Bronchial epithelial cell (primary cell): ENCODE data around the gene CBFA2T3. TPM values are rescaled to one million over a fixed set of nuclear protein-coding genes. Genes with fewer than 3 reads are reported as not detected.

Experiments
- DNase-seq: peaks from one replicate; pipeline ENCODE4 v3.0.0-alpha.2; 2010; ENCODE audit warnings: low read depth
- FAIRE-seq: peaks from 2 replicates; lab custom pipeline; 2011; peaks lifted over from hg19 to GRCh38; lab: Jason Lieb, UNC
- H3K27me3 ChIP-seq: 2 replicates; pipeline ENCODE4 v1.5.1; 2011; ENCODE audit warnings: low read length; ENCODE audit not compliant: control insufficient read depth, insufficient read depth
- H3K36me3 ChIP-seq: 2 replicates; pipeline ENCODE4 v1.5.1; 2011; ENCODE audit warnings: low read length; ENCODE audit not compliant: control insufficient read depth, insufficient read depth
- H3K4me3 ChIP-seq: 2 replicates; pipeline ENCODE4 v1.5.1; 2011; ENCODE audit warnings: mild to moderate bottlenecking, low read depth, low read length, control low read depth
- total RNA-seq: library from RNA; depleted of rRNA; stranded (reverse); fragments of >200 nt; gene quantifications from 2 replicates; pipeline ENCODE4 v1.2.1, GENCODE V29; 2014
- TF ChIP-seq, protein P1 (sequence below): IDR thresholded peaks from 2 replicates; pipeline ENCODE4 v1.5.1; 2011; ENCODE audit warnings: mild to moderate bottlenecking, moderate library complexity, low read length, control low read depth, inconsistent platforms; ENCODE audit not compliant: insufficient read depth, severe bottlenecking

CBFA2T3 gene
- total RNA-seq, 1 donor from 2014 or later, result 0.26 TPM

DNA sequence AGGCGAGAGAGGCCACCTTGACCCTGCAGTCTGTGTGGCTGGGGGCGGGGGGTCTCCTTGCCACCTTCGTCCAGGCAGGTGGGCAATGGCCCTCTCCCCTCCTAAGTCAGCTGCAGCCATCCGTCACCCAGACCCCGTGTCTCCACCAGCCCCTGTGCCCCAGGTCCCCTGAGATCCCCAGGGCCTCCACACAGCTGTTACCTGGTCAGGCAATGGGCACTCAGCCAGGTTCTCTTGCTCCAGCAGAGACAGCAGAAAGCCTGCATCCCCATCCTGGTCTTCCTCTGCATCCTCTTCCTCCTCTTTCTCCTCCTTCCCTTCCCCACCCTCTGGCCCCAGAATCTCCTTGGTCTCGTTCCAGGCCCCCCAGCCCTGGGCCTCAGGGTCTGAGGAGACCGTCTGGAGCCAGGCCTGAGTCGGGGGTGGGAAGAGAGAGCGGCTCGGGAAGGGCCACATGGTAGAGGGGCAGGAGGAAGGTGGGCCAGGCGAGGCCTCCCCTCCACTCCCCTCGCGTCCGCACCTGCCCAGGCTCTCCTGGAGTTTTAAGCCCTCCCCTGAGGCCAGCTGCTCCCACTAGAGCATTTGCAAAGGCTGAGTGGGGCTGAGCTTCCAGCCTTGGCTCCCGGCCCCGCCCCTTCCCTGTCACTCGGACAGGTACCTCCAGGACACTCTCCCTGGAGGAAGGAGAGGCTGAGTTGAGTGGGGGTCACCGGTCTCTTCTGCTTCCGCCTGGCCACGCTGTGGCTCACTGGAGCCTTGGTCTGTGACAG, 110.7 kb downstream of the CBFA2T3 start, which contains the start of gene PABPN1L:
PABPN1L (minus strand) TSS at position 510 of the 770 bp plus-strand sequence; CDS start at position 456, 54 bp downstream.
- H3K36me3 ChIP-seq, result peaks cover 2% of the 10 kb centered on the region
- DNase-seq (no peak), FAIRE-seq (no peak)
- TF ChIP-seq, protein P1, sequence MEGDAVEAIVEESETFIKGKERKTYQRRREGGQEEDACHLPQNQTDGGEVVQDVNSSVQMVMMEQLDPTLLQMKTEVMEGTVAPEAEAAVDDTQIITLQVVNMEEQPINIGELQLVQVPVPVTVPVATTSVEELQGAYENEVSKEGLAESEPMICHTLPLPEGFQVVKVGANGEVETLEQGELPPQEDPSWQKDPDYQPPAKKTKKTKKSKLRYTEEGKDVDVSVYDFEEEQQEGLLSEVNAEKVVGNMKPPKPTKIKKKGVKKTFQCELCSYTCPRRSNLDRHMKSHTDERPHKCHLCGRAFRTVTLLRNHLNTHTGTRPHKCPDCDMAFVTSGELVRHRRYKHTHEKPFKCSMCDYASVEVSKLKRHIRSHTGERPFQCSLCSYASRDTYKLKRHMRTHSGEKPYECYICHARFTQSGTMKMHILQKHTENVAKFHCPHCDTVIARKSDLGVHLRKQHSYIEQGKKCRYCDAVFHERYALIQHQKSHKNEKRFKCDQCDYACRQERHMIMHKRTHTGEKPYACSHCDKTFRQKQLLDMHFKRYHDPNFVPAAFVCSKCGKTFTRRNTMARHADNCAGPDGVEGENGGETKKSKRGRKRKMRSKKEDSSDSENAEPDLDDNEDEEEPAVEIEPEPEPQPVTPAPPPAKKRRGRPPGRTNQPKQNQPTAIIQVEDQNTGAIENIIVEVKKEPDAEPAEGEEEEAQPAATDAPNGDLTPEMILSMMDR, result no peak
- no peak within 1 kb of the TSS for H3K4me3 ChIP-seq
- peaks cover 3% of the 10 kb centered on the region for H3K27me3 ChIP-seq

DNA sequence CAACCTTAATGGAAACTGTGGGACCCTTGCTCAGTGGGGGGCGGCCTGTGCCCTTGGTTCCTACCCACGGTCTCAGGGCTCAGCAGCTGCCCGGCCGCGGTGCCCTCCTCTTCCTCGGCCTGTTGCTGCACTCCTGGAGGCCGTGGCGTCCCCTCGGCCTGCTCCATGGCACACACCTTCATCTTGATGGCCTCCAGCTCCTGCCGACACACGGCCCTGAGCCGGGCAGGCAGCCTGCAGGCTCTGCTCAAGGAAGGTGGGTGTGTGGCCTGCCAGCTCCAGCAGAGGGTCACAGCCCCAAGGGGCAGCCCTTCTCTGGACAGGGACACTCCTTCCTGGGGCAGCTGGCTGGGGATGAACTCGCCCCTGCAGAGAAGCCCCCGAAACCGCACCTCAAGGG, 111.3 kb downstream of the CBFA2T3 start:
- peaks cover 3% of the 10 kb centered on the region for H3K27me3 ChIP-seq
- DNase-seq (no peak), FAIRE-seq (no peak)
- H3K36me3 ChIP-seq, result peaks cover 6% of the 10 kb centered on the region
- TF ChIP-seq, protein P1, result no peak
- no peak overlapping the region for H3K4me3 ChIP-seq

DNA sequence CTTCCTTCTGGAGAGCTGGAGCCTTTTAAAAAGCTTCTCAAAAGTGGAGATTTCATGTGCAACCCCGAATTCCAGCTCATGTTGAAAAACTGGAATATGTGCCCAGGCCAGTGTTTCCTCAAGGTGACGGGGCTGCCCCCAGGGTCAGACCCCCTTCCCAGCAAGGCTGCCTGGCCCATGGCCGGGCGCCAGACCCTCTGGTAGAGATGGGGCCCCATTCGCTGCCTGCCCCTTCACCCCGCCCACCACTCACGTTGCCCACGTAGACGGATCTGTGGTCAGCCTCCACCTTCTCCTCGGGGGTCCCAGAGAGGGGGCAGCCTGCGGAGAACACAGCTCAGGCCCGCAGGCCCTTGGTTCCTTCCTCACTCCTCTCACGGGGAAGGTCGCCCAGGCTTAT, 111.7 kb downstream of the CBFA2T3 start:
- peaks cover 3% of the 10 kb centered on the region for H3K27me3 ChIP-seq
- no peak overlapping the region for H3K4me3 ChIP-seq
- DNase-seq (no peak), FAIRE-seq (no peak)
- TF ChIP-seq, protein P1, result no peak
- peaks cover 10% of the 10 kb centered on the region for H3K36me3 ChIP-seq

DNA sequence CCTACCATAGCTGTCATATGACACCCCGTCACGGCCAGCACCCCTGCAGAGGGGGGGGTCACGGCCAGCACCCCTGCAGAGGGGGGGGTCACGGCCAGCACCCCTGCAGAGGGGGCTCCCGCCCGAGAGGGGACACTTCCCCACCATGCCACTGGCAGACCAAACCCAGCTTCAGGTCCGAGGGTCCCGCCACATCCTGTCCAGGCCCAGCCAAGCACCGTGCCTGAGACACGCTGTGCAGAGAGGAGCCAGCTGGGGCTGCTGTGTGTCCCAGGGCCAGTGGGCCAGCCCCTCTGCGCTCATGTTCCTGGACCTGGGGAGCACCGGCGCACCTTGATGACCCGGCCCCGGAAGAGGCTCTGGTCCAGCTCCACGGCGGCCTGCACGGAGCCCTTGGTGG, 112.5 kb downstream of the CBFA2T3 start:
- TF ChIP-seq, protein P1, result no peak
- Histone ChIP-seq H3K4me3 (no peak overlapping the region), H3K27me3 (peaks cover 3% of the 10 kb centered on the region), H3K36me3 (peaks cover 11% of the 10 kb centered on the region)
- FAIRE-seq, result no peak
- DNase-seq, result no peak

DNA sequence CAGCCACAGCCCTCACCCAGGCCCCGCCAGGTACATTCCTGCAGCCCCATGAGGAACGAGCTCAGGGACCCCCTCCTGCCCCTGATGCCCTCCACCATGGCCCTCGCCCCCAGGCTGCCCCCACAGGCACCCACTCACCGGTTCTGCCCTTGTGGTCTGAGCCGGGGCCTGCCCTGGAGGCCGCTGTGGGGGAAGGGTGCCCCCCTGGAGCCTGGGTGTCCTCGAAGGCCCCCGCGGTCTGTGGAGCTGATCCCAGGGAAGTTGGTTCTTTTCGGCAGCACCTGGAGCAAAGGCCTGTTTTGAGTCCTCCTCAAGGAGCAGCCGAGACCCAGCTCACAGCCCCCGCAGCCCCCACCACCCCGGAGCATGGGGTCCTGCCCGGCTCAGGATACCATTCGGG, 112.9 kb downstream of the CBFA2T3 start:
- H3K27me3 ChIP-seq, result peaks cover 2% of the 10 kb centered on the region
- peaks cover 11% of the 10 kb centered on the region for H3K36me3 ChIP-seq
- TF ChIP-seq, protein P1, result no peak
- DNase-seq (no peak), FAIRE-seq (no peak)
- H3K4me3 ChIP-seq, result no peak overlapping the region
